IPS DF 4.7 (cell line): ENCODE measurements around the gene EML1.

Source experiments
- DNase-seq: peaks from one replicate; pipeline ENCODE4 v3.0.0-alpha.2; 2013; ENCODE audit warnings: low spot score; ENCODE audit errors: extremely low read depth

EML1 gene

DNA sequence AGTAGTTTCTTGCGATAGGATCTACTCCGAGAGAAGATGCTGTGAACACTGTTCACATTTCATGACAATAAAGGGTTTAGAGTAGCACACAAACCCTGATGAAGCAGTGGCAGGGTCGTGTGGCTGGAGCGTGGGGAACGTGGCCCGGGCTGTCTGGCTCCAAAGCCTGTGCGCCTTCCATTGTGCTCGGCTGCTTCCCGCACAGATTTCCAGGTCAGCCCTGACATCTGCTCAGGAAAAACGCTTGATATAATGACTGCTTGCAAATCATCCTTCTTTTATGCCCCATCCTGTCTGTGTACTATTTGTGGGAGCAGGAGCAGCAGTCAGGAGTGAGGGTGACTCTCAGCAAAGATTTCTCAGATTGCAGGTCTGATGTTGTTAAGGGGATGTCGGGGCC lies 78.6 kb downstream of the EML1 start:
- no peak for DNase-seq

DNA sequence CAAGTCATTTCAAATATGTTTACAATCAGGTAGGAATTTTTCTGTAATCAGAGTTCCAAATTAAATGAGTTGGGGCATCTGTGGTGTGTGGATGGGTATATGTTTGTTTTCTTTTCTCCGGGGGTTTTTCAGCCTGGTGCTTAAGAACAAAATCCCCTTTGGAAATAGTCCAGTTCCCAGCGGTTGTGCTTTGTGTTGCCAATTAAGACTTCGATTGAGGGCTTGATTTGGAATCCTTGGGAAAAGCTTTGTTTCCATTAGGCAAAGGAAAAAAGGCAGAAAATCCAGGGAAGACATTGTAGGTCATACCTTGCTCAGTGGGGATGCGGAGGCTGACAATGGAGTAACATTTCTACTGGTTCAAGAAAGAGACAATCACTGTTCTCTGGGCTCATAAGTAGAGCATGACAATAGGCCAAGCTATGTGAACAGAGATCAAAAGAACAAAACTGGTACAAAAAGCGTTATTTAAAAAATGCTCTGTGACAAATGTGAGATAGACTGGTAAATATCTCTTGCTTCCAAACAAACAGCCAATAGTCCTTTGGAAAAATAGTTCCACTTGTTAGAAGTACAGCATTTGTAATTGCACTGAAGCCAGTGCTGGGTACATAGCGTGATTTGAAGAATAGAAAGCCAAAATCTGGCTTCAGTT lies 79.7 kb downstream of the EML1 start:
- DNase-seq, result peak; percentile 84

DNA sequence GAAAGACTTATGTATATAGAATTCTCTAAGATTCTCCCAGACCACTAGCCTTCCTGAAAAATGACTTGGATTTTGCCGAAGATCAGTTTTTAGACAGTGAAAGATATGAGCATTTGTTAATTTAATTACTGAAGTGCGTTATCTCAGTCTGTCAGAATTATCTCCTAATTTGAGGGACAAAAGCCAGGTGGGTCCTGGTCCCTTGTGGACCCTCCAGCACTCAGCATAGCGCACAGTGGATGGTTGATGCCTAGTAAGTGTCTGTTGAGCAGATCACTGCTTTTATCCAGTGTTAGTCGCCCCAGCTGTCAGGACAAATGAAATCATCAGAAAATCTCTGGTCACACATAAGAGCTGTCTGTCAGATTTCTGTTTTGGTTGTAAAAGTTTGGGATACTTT lies 80.4 kb downstream of the EML1 start:
- DNase-seq, result no peak

DNA sequence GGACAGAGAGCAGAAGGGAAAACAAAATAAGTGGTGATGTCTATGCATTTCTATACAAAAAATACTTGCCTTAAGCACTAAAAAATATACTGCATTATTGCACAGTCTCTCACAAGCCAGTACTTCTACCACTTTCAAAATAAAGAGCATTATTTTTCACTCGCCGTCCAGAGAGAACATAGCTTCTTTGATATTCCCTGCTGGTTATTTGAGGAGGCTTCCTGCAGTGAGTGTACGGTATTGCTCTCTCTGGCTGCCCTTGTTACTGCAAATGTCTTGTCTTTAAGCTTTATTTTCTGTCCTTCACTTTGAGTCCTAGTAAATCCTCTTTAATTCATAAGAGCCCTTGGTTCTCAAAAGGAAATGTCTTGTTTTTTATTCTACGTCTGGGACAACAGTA lies 81.1 kb downstream of the EML1 start:
- DNase-seq, result no peak

DNA sequence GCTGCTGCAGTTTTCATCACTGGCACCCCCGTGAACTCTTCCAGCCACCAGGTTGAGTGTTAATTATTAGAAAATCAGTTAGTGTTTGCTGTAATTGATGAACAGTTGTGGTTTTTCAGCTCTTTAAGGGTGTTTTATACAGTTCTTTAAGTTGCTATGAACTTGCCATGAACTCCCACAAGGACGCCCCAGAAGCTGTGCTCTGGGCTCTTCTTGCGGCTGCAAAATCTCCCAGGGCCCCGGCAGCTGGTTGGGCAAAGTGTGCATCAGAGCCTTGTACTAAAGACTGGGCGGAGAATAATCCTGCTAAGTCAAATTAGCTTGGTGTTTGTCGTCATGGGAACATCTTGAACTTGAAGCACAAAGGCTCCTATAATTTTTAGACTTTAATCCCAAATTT lies 82.2 kb downstream of the EML1 start:
- DNase-seq, result no peak

DNA sequence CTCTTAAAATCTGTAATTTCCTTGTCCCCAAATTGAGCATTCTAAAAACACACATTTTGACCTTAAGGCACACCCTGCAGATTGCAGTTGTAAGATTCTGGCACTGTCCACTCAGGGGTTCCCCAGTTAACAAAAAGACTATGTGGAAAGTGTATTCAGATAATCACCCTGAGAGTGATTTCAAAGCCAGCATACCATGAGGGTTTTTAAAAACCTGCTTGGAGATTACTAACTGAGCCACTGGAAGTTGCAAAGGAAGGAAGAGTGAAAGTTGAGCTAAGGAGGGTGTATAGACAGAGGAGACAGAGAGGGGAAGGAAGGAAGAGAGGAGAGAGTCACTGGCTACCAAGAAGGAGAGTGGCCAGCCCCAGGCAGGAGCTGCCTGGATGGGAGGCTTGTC lies 82.6 kb downstream of the EML1 start:
- DNase-seq, result no peak

DNA sequence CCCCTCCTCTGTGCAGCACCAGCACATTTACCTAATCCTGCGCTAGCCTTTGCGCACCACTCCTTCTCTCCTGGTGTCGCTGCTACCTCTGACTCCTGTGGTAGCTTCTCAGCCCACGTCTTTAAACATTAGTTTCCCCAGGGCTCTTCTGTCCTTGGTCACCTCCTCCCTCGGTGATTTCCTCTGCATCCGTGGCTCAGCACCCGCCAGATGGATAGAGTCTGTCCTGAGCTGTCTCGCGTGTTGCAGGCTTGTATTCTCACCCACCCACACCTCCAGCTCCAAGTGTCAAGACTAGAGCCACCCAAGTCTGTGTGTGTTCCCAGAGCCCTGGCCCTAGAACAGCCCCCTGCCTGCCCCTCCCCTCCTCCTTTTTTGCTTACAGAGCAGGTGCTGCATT lies 83.2 kb downstream of the EML1 start:
- DNase-seq, result no peak

DNA sequence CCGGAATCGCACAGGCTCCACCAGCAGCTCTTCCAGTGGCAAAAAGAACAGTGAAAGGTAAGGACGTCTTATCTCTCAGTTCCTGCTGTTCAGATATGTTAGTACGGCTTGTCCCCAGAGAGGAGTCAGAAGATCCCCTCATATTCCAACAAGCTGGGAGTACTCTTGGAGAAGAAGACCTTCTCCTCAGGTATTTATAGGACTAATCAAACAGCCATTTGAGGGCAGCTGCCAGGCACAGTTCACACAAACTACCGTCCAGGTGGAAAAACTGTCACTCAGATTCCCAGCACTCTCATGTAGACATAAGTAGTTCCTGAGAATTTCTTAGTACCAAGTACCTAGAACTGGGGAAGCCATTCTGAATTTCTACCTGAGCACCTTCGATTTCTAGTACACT lies 85.3 kb downstream of the EML1 start:
- DNase-seq, result no peak

DNA sequence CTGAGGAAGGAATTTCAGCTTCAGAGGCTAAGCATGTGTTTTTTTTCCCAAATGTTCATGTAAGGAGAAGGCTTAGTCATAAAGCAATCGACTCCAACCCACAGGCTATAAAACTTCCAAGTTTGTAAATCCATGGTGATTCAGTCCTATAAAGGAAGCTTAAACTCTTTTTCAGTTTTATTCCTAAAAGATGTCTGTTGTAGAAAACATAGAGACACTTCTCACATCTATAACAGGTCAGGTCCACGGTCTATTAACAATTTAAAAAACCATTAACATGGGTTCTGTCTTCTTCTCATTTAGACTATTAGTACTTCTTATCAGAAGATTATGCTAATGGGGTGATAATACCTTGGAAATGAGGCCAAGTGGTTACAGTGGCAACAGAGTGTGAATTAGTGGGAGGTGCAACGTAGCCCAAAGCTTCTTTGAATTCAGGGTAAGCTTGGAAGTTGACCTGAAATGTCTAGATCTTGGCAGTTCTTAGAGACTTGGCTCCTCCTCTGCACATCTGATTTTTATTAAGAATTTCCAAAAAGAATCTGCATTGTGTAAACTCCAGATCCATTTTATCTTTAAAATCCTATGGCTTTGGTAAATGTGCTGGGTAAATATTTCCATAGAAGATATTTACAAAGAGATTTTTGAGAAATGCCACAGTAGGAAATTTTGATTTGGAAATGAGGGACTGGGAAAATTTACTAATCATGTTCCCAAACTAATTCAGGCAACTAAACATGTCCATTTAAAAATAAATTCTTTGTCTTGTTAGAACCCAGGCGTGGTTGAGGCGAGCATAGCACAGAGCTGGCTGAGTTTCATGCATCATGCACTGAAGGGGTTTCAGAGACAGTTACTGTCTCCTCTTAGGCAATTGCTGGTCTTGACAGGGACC lies 86.4 kb downstream of the EML1 start:
- DNase-seq, result no peak

DNA sequence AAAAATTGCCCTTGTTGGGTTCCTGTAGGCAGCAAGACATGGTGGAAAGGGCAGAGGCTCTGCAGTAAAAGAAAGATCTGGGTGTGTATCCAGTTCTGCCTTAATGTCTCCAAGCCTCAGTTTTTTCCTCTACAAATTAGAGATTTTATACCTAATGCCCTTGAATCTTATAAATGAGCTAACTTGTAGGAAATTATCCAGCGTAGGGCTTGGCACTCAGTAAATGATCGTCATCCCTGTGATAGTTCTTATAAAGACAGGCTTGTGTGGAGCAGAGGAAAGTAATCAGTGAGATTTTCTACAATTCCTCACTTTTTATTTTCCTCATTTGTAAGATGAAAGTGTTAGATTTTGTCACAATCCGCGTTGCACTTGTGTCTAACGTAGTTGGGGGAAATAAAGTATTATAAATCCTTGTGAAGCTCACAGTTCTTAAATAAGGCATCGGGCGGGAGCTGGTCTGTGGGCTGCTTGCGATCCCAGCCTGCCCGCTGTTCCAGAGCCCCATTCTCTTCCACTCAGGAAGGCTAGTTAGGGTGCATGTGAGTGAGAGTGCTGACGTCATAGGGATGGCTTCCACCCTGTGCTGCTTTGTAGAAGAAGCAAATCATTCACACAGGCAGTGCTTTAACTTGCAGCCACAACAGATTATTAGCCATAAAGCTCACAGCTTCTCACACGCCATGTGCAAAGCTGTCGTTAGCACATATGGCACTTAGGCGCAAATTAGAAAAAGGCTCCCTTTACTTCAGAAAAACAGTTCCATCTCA lies 87.6 kb downstream of the EML1 start:
- no peak for DNase-seq

DNA sequence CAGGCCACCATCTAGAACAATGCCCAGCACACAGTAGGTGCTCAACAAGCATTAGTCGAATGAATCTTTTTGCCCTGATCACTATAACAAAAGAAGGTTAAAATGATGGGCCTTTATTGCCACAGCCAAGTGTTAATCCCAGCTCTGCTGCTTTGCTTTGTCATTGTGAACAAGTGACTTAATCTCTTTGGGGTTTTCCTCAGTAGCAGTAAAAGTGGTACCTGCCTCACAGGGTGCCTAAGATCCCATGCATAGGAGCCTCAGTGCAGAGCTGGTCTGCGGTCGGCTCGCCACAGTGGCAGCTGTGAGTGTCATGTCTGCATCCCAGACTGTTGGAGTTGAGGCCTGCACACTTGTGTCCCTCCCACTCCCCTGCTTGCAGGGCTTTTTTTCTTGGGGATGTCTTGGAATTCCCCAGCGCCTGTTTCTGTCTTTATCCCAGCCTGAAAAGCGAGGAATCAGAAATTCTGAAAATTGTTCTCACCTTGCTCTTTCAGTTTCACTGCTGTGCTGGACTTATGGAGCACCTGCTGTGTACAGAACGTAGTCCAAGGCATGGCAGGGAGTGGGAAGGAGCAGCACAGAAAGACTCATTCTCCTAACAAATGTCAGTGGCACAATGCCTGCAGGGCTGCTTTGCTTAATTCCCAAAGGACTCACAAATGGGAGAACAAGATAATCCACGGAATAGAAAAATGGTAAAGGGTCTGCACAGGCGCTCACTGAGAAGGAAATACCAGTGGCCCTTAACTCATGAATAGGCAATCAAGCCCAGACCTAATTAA lies 90.8 kb downstream of the EML1 start:
- no peak for DNase-seq

DNA sequence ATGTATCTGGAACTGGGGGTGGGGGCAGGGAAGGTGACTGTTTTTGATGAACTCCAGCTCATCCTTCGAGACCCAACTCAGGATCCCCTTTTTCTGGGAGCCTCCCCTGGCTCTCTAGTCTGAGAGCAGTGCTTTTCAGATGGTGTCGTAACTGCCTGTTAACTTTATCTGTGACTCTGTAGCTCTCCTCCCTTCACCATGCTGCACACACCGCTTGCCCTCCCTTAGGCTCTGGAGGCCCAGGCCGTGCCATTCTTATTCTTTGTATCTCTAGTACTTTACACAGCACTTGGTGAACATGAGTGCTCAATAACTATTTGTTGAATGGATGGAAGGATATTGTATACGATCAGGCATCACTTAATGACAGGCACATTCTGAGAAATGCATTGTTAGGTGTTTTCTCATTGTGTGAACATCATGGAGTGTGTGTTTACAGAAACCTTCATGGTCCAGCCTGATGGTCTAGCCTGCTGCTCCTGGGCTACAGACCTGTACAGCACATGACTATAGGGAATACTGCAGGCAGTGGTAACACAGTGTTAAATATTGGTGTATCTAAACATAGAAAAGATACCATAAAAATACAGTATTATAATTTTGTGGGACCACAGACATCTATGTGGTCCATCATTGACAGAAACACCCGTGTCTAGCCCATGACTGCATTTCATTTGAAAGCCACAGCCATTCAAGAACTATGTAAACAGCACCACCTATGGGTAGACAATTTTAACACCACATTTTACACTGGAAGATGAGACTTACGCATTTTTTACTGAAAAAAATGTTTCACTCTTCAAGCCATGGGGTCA lies 91.8 kb downstream of the EML1 start:
- DNase-seq, result peak; percentile 41

DNA sequence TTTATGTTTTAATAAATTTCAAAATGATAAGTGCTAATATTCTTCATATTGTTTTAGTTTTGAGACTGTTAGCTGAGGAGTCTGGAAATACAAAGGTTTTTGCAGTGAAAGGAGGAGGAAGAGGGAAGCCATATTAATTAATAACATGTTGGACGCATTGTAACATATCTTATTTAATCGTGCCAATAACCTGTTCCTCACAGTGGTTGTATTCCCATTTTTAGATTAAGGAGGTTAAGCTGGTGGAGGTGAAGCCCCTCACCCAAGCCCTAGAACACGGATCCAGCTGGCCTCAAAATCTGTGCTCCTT lies 92.4 kb downstream of the EML1 start:
- DNase-seq, result no peak

DNA sequence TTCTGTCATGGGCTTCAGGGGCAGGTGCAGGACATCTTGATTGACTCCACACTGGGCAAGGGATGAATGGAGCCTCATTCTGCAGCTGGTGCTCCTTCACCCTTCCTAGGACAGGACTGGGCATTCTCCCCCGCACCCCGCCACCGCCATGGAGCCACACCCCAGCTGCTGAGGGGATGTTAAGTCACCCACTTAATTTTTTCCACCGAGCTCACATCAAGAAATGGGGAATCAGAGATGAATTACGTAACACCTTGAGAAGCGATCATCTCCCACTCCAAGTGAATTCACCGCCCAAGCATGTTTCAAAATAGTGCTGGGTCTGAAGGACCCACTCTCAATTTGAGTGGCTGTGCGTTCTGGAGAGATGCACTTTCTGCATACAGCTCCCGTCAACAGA lies 94.2 kb downstream of the EML1 start:
- no peak for DNase-seq

DNA sequence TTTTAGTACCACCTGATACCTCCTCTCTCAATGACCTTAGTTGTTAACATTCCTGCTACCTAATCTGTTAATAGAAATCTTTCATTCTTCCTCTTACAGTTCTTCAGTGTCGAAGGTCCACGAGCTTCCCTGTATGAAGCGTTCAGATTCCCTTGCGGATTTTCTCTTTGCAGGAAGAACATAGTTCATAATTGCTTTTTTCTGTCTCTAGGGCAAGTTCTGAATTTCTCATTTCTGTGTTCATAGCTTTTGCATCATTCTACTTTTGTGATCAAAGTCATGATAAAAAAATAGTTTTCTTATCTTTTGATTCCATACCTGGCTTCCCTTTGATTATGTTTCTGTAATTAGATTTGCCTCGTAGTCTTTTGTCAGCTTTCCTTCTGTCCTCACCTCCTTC lies 94.9 kb downstream of the EML1 start:
- no peak for DNase-seq

DNA sequence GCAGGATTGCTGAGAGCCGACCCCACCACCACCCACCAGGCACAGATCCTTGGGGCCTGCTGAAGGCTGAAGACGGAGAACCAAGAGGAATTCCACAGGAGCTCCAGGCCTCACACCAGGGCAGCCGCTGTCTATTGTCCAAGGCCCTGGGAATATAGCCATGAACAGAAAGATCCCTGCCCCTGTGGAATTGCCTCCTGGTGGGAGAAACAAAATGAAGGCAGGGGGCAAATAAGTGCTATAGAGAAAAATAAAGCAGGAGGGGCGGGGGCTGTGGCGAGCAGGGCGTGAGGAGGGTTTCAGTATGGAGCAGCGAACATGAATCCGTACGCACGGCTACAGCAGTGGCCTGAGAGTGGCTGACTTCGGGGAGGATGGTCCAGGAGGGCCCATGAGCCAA lies 96.1 kb downstream of the EML1 start:
- DNase-seq, result peak; percentile 38

DNA sequence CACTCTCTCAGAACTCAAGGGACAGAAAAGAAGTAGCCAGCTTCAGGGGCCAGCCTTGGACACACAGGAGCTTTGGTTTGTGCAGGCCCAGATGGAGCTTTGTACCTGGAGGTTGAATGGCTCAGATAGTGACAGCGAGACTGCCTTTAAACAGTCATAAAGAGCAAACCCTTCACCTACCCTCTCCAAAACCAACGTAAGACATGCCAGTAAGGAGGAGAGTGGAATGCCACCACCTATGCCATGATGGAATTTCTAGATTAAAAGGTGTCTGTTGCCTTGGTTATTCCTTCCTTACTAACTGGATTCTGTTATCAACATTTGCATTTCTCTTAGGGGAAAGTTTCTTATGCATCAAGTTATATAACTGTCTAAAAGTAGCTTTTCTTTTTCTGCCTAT lies 98.1 kb downstream of the EML1 start:
- DNase-seq, result no peak

DNA sequence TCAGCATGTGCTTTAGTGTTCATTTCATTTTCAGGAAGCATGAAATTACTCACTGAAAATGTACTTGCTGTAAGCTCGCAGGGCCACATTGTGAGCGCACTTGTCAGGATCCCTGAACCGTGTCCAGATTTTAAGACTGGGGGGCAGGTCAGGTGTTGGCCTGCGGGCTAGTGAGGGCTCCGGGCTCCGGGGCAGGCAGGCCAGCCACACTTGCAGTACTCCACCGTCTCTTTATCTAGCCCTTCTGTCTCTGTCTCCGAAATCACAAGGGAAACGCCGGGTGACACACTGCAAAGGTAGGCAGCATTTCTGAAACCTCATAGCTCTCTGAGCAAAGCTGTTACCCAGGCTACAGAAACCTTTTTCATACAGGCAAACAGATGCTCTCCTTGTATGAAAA lies 98.7 kb downstream of the EML1 start:
- no peak for DNase-seq

DNA sequence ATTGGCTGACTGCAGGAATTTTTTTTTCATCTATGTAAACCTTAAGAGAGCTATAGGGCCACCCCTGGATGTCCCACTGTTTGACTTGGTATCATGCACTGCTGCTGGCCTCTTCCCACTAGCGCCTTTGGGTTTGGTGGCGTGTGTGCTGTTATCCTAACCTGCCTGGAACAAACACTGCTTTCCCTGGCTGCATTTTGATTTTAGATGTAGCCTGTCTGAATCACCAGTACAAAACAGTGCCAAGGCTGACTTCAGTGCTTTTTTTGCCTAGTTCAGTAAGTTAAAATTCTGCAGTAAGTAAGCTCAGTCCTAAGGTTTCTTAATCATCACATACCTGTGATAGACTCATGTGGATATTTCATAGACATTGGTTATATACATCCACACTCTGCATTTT lies 99.2 kb downstream of the EML1 start:
- no peak for DNase-seq

DNA sequence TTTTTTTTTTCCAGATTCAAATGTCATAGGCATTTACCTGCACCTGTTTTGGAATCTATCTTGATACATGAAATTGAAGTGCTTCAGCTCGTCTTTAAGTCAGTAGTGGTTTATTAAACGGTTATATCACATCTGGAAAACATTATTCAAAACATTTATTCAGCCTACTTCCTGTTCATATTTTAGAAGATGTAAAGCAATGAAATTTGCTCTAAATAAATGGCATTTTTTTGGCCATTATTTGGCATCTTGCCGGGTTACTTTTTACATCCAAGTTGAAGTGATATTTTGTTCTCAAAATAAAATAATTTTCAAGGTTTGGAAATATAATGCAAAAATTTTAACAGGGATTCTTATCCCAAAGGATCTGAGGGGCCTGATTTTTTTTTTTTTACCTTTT lies 103.1 kb downstream of the EML1 start:
- no peak for DNase-seq
